A549 (cell line): ENCODE data around the gene SPIRE2. TPM values are rescaled to one million over a fixed set of nuclear protein-coding genes. Genes with fewer than 3 reads are reported as not detected.
A peak's percentile ranks its signal among the peaks of the same experiment; 100 is the strongest.

Experiments
- ATAC-seq, 2 experiments: fragments of 200-7000 bp in 1 of 2; fragments of >200 bp in 1 of 2; cut with Nextera tagmentation in 1 of 2; cut with Tn5 transposase in 1 of 2; 3 replicates each; pipeline versions ENCODE4 v1.8.0 to v1.9.1; 2018 to 2020; ENCODE audit warnings: mild to moderate bottlenecking in 1 of 2, moderate library complexity in 1 of 2
- CTCF ChIA-PET: fragments of 300-600 bp; sonication (Branson Sonifier 250); formaldehyde crosslinking; extraction: SDS; loops from one replicate; lab custom pipeline; 2021; ENCODE audit warnings: antibody characterized with exemption, inconsistent platforms; lab: Yijun Ruan, JAX
- POLR2A ChIA-PET: fragments of 350-600 bp; formaldehyde crosslinking; extraction: SDS; loops from one replicate; lab custom pipeline; 2021; ENCODE audit warnings: antibody characterized with exemption, inconsistent platforms; lab: Yijun Ruan, JAX
- DNase-seq, 2 experiments: peaks; one replicate each; pipeline versions ENCODE4 v3.0.0 to v3.0.0-alpha.2; 2011 to 2016; ENCODE audit warnings: low read depth in 1 of 2, low spot score in 1 of 2
- FAIRE-seq: peaks from 2 replicates; lab custom pipeline; 2011; peaks lifted over from hg19 to GRCh38; lab: Jason Lieb, UNC
- H3K27ac ChIP-seq, 2 experiments: fragments of >200 bp; sonication (Bioruptor Twin); formaldehyde crosslinking; 3 replicates each; pipeline ENCODE4 v1.5.1; 2016 to 2017
- H3K4me1 ChIP-seq: fragments of >200 bp; sonication (Bioruptor Twin); formaldehyde crosslinking; 3 replicates; pipeline ENCODE4 v1.6.1; 2016
- H3K4me2 ChIP-seq: fragments of >200 bp; sonication (Bioruptor Twin); formaldehyde crosslinking; 3 replicates; pipeline ENCODE4 v1.6.1; 2016
- H3K4me3 ChIP-seq: fragments of >200 bp; sonication (Bioruptor Twin); formaldehyde crosslinking; 3 replicates; pipeline ENCODE4 v1.5.1; 2016
- H3K9me3 ChIP-seq: fragments of >200 bp; sonication (Bioruptor Twin); formaldehyde crosslinking; 3 replicates; pipeline ENCODE4 v1.6.1; 2016
- ATOH8 ChIP-seq: fragments of 250-450 bp; sonication (Bioruptor Pico); IDR thresholded peaks from 2 replicates; pipeline ENCODE4 v1.5.0; 2020; ENCODE audit warnings: low read depth, mild to moderate bottlenecking, moderate library complexity
- BHLHE40 ChIP-seq: IDR thresholded peaks from 2 replicates; pipeline ENCODE4 v1.6.1; 2012; ENCODE audit warnings: low read depth, low read length, inconsistent platforms
- CHD4 ChIP-seq: fragments of 200-600 bp; sonication (generic); IDR thresholded peaks from 2 replicates; pipeline ENCODE4 v1.6.1; 2016; ENCODE audit warnings: antibody characterized with exemption, mild to moderate bottlenecking, borderline replicate concordance
- CTCF ChIP-seq: fragments of >200 bp; sonication (Bioruptor Twin); formaldehyde crosslinking; IDR thresholded peaks from 3 replicates; pipeline ENCODE4 v1.5.1; 2016
- HDAC2 ChIP-seq: fragments of 200-600 bp; sonication (generic); IDR thresholded peaks from 2 replicates; pipeline ENCODE4 v1.6.1; 2016
- HES2 ChIP-seq: fragments of >200 bp; sonication (Bioruptor Twin); formaldehyde crosslinking; IDR thresholded peaks from 2 replicates; pipeline ENCODE4 v1.6.1; 2016
- HOXB5 ChIP-seq: fragments of 250-450 bp; sonication (Bioruptor Pico); IDR thresholded peaks from 2 replicates; pipeline ENCODE4 v1.5.0; 2020; ENCODE audit warnings: mild to moderate bottlenecking, moderate library complexity
- JUNB ChIP-seq: fragments of >200 bp; sonication (Bioruptor Twin); formaldehyde crosslinking; IDR thresholded peaks from 2 replicates; pipeline ENCODE4 v1.6.1; 2016
- KDM5A ChIP-seq: fragments of 200-600 bp; sonication (generic); IDR thresholded peaks from 2 replicates; pipeline ENCODE4 v1.6.1; 2016; ENCODE audit warnings: antibody characterized with exemption, mild to moderate bottlenecking
- MAFK ChIP-seq: fragments of 450-650 bp; IDR thresholded peaks from 2 replicates; pipeline ENCODE4 v1.6.1; 2014; ENCODE audit not compliant: partially characterized antibody
- MAX ChIP-seq: IDR thresholded peaks from 2 replicates; pipeline ENCODE4 v1.6.1; 2012
- MYC ChIP-seq: IDR thresholded peaks from 2 replicates; pipeline ENCODE4 v1.6.1; 2012; ENCODE audit warnings: mild to moderate bottlenecking, inconsistent platforms, low read length, improper control_type of control experiment, borderline replicate concordance
- NR3C1 ChIP-seq: fragments of >200 bp; sonication (Bioruptor Twin); formaldehyde crosslinking; IDR thresholded peaks from 3 replicates; pipeline ENCODE4 v1.6.1; 2017
- PBX3 ChIP-seq: IDR thresholded peaks from 2 replicates; pipeline ENCODE4 v1.6.1; 2012
- POLR2A ChIP-seq: IDR thresholded peaks from 2 replicates; pipeline ENCODE4 v1.6.1; 2012; ENCODE audit warnings: mild to moderate bottlenecking, low read length
- POLR2AphosphoS2 ChIP-seq: conservative IDR thresholded peaks from 2 replicates; pipeline ENCODE4 v1.6.1; 2012; ENCODE audit warnings: low read length, improper control_type of control experiment, inconsistent platforms
- RFX5 ChIP-seq: fragments of 450-650 bp; IDR thresholded peaks from 2 replicates; pipeline ENCODE4 v1.7.1; 2014; ENCODE audit warnings: antibody characterized with exemption, mild to moderate bottlenecking, moderate library complexity
- TFCP2L1 ChIP-seq: fragments of 250-450 bp; sonication (Bioruptor Pico); IDR thresholded peaks from 2 replicates; pipeline ENCODE4 v1.5.0; 2021; ENCODE audit warnings: mild to moderate bottlenecking
- USF2 ChIP-seq: fragments of 450-650 bp; IDR thresholded peaks from 2 replicates; pipeline ENCODE4 v1.6.1; 2014; ENCODE audit warnings: antibody characterized with exemption
- ZFP36 ChIP-seq: fragments of 450-650 bp; IDR thresholded peaks from 2 replicates; pipeline ENCODE4 v1.6.1; 2014; ENCODE audit warnings: borderline replicate concordance; ENCODE audit not compliant: partially characterized antibody
- ZNF302 ChIP-seq: fragments of 250-450 bp; sonication (Bioruptor Pico); IDR thresholded peaks from 2 replicates; pipeline ENCODE4 v1.9.0; 2021; ENCODE audit warnings: inconsistent platforms, mild to moderate bottlenecking, moderate library complexity
- WGBS: methylation state at CpG from one replicate; pipeline ENCODE4 v1.1.6; 2017; ENCODE audit errors: missing lambda C conversion rate; 5-methylcytosine and 5-hydroxymethylcytosine counted together
- polyA plus RNA-seq, 4 experiments: library from polyadenylated mRNA; depleted of rRNA in 3 of 4; stranded (reverse); fragments of >200 nt; fragmentation: RNase III in 1 of 4; extraction: RNeasy Plus Mini Kit Qiagen cat#74134 plus additional on column Dnase treatment in 1 of 4; gene quantifications; 2 replicates in 3 of 4; 3 replicates in 1 of 4; pipeline ENCODE4 v1.2.3, GENCODE V29; 2011 to 2017

Gene SPIRE2
- polyA plus RNA-seq, 2 of the 4 experiments (the other 2 are of a cell fraction), result 6.0 to 9.9 TPM

GRCh38 chr16:89893642-89894548 lies 65.6 kb downstream of the SPIRE2 start:
- H3K4me2 ChIP-seq, result no peak overlapping the region
- no peaks in the 10 kb centered on the region for H3K4me1 ChIP-seq
- no peaks in the 10 kb centered on the region for H3K9me3 ChIP-seq
- CTCF ChIA-PET, result interaction anchor here (0.9 to 3.5 kb wide), 7 partner anchors 8 to 193 kb away, joined by 3 to 19 read pairs (median 4); no protein-coding TSS in a partner anchor
- H3K27ac ChIP-seq, result no peak overlapping the region
- ATAC-seq (peak; percentile 13 to 20; a peak in 4 of 6 replicates), FAIRE-seq (no peak), DNase-seq (no peak)
- TF ChIP-seq RFX5 (no peak), PBX3 (no peak), USF2 (no peak), CTCF (no peak), HOXB5 (CRISPR knock-in tag) (no peak), CHD4 (no peak), ZFP36 (no peak), MYC (no peak), HDAC2 (no peak), KDM5A (no peak), POLR2AphosphoS2 (no peak)
- POLR2A ChIA-PET, result no interaction called here
- 95% methylated on average over 16 of the region's 45 CpGs for WGBS
- no peak overlapping the region for H3K4me3 ChIP-seq

GRCh38 chr16:89895482-89896250 lies 67.4 kb downstream of the SPIRE2 start:
- Histone ChIP-seq H3K4me1 (no peaks in the 10 kb centered on the region), H3K9me3 (no peaks in the 10 kb centered on the region), H3K4me2 (no peak overlapping the region), H3K4me3 (no peak overlapping the region), H3K27ac (no peak overlapping the region)
- FAIRE-seq (no peak), DNase-seq (no peak), ATAC-seq (no peak)
- 90% methylated on average over 24 of the region's 26 CpGs for WGBS
- TF ChIP-seq MAFK, result peak; percentile 71
- TF ChIP-seq HES2, result no peak
- ChIA-PET POLR2A (no interaction called here), CTCF (interaction anchor here (0.5 to 3.5 kb wide), 6 partner anchors 10 to 141 kb away, joined by 3 to 19 read pairs (median 4); no protein-coding TSS in a partner anchor)

- no peak overlapping the region for H3K4me2 ChIP-seq
- no peak overlapping the region for H3K4me3 ChIP-seq
- ChIA-PET CTCF (interaction anchor here (0.5 to 1.9 kb wide), 4 partner anchors 13 to 1110 kb away, joined by 3 to 12 read pairs (median 5); no protein-coding TSS in a partner anchor), POLR2A (no interaction called here)
- DNase-seq (no peak), ATAC-seq (no peak), FAIRE-seq (no peak)
- WGBS, result 93% methylated on average over 11 of the region's 11 CpGs
- H3K9me3 ChIP-seq, result no peaks in the 10 kb centered on the region
- no peaks in the 10 kb centered on the region for H3K4me1 ChIP-seq
- no peak for TF ChIP-seq ATOH8 (CRISPR knock-in tag)
- no peak for TF ChIP-seq POLR2A
- no peak for TF ChIP-seq BHLHE40
- TF ChIP-seq MAX, result no peak
- TF ChIP-seq MAFK, result no peak
- no peak for TF ChIP-seq NR3C1
- TF ChIP-seq JUNB, result no peak
- TF ChIP-seq TFCP2L1 (CRISPR knock-in tag), result no peak
- TF ChIP-seq ZNF302 (CRISPR knock-in tag), result no peak
- no peak overlapping the region for H3K27ac ChIP-seq
Measured at GRCh38 chr16:89897204-89897603, 68.9 kb downstream of the SPIRE2 start.
